Measurements from ENCODE around the gene NCOA4. TPM values are rescaled to one million over a fixed set of nuclear protein-coding genes. Genes with fewer than 3 reads are reported as not detected.

Gene NCOA4
- total and polyA plus RNA-seq, 2 donors (not counting 3 experiments of a cell fraction or from before 2014, with no cell fraction given): 62.1 to 127 TPM

GRCh38 chr10:46028584-46029460, 1.6 kb downstream of the NCOA4 start:
- peak overlapping the region; percentile 92 for H3K9ac ChIP-seq (replicated peaks; ENCODE audit: extremely low read depth, insufficient read depth, low read length)
- H3K4me2 ChIP-seq (ENCODE audit: insufficient read depth, low read length): peak overlapping the region; percentile 98
- H3K4me1 ChIP-seq (ENCODE audit: control insufficient read depth, extremely low read depth, insufficient read depth, low read length): peaks cover 33% of the 10 kb centered on the region
- no peaks in the 10 kb centered on the region for H3K27me3 ChIP-seq (ENCODE audit: control insufficient read depth in 2 of 2, insufficient read depth in 2 of 2, low read length in 2 of 2)
- BruUV-seq (replicated peaks): no TSS peak
- H4K20me1 ChIP-seq (replicated peaks; ENCODE audit: control insufficient read depth, extremely low read depth, insufficient read depth, low read length): peaks cover 2% of the 10 kb centered on the region
- peak; percentile 76 for DNase-seq (ENCODE audit: low read depth, low spot score)
- H3K4me3 ChIP-seq (replicated peaks in 1 of 3; ENCODE audit: insufficient read depth in 1 of 3, low read depth in 1 of 3, low read length in 3 of 3): peak overlapping the region; percentile 75 to 94 (median 85)
- H3K9me3 ChIP-seq (replicated peaks; ENCODE audit: control insufficient read depth, insufficient read depth, low read length): no peaks in the 10 kb centered on the region
- H3K9me1 ChIP-seq (replicated peaks; ENCODE audit: control insufficient read depth, extremely low read depth, insufficient read depth, low read length): no peaks in the 10 kb centered on the region
- ChIA-PET POLR2A (interaction anchor here (1.5 kb wide), 1 partner anchor 10 kb away, joined by 3 read pairs; no protein-coding TSS in a partner anchor), CTCF (interaction anchor here (0.6 to 2.7 kb wide), 11 partner anchors 9 to 779 kb away, joined by 3 to 15 read pairs (median 7); no protein-coding TSS in a partner anchor)
- H3K27ac ChIP-seq (ENCODE audit: insufficient read depth, low read depth, low read length): peak overlapping the region; percentile 71
- H3K36me3 ChIP-seq (ENCODE audit: control insufficient read depth in 2 of 2, extremely low read depth in 1 of 2, insufficient read depth in 2 of 2, low read length in 2 of 2): peaks cover 2 to 3% of the 10 kb centered on the region in 2 experiments
- FAIRE-seq: no peak
- H3K79me2 ChIP-seq (ENCODE audit: control insufficient read depth, insufficient read depth, low read length): peaks cover 63% of the 10 kb centered on the region
- TF ChIP-seq POLR2A (IDR thresholded peaks at IDR 0.05; ENCODE audit: low read depth, low read length) (no peak), MYC (IDR thresholded peaks at IDR 0.05; ENCODE audit: low read depth, low read length) (no peak), CTCF (IDR thresholded peaks at IDR 0.05; ENCODE audit: extremely low read depth in 1 of 2, insufficient read depth in 1 of 2, low read depth in 1 of 2, low read length in 2 of 2) (peak; percentile 41 to 62)
- intact Hi-C loops (cut with micrococcal nuclease): loop anchor here (1.0 to 10.0 kb wide), 3 partner anchors 46 to 1024 kb away; partner anchors contain the start of gene ZNF22
- dilution Hi-C loops (cut with MboI; ENCODE audit: extremely low pct_ligation_motif_present, low sequenced_read_pairs): no loop called here
- no peak overlapping the region for H2AFZ ChIP-seq (ENCODE audit: low read depth, low read length)

GRCh38 chr10:46026106-46026505, 4.3 kb downstream of the NCOA4 start:
- Histone ChIP-seq H3K4me2 (ENCODE audit: insufficient read depth, low read length) (no peak overlapping the region), H3K27ac (ENCODE audit: insufficient read depth, low read depth, low read length) (no peak overlapping the region), H3K9me1 (replicated peaks; ENCODE audit: control insufficient read depth, extremely low read depth, insufficient read depth, low read length) (no peaks in the 10 kb centered on the region), H3K36me3 (ENCODE audit: control insufficient read depth in 2 of 2, extremely low read depth in 1 of 2, insufficient read depth in 2 of 2, low read length in 2 of 2) (peaks cover 2 to 3% of the 10 kb centered on the region in 2 experiments), H3K9ac (replicated peaks; ENCODE audit: extremely low read depth, insufficient read depth, low read length) (no peak overlapping the region), H3K4me1 (ENCODE audit: control insufficient read depth, extremely low read depth, insufficient read depth, low read length) (peaks cover 38% of the 10 kb centered on the region), H3K79me2 (ENCODE audit: control insufficient read depth, insufficient read depth, low read length) (peaks cover 85% of the 10 kb centered on the region), H3K27me3 (ENCODE audit: control insufficient read depth in 2 of 2, insufficient read depth in 2 of 2, low read length in 2 of 2) (no peaks in the 10 kb centered on the region), H3K4me3 (replicated peaks in 1 of 3; ENCODE audit: insufficient read depth in 1 of 3, low read depth in 1 of 3, low read length in 3 of 3) (no peak overlapping the region), H4K20me1 (replicated peaks; ENCODE audit: control insufficient read depth, extremely low read depth, insufficient read depth, low read length) (peaks cover 2% of the 10 kb centered on the region), H2AFZ (ENCODE audit: low read depth, low read length) (no peak overlapping the region), H3K9me3 (replicated peaks; ENCODE audit: control insufficient read depth, insufficient read depth, low read length) (no peaks in the 10 kb centered on the region)
- TF ChIP-seq POLR2AphosphoS5 (IDR thresholded peaks at IDR 0.05; ENCODE audit: insufficient read depth, low read depth, low read length): no peak
- TF ChIP-seq MYC (IDR thresholded peaks at IDR 0.05; ENCODE audit: low read depth, low read length): no peak
- TF ChIP-seq POLR2A (IDR thresholded peaks at IDR 0.05; ENCODE audit: low read depth, low read length): no peak
- no peak for TF ChIP-seq CTCF (IDR thresholded peaks at IDR 0.05; ENCODE audit: extremely low read depth in 1 of 2, insufficient read depth in 1 of 2, low read depth in 1 of 2, low read length in 2 of 2)
- no peak for TF ChIP-seq EZH2 (IDR thresholded peaks at IDR 0.05; ENCODE audit: borderline replicate concordance, low read depth, low read length, severe bottlenecking)
- TF ChIP-seq JUN (IDR thresholded peaks at IDR 0.05; ENCODE audit: borderline replicate concordance, insufficient read depth, insufficient read length, low read depth): no peak
- TF ChIP-seq MAX (IDR thresholded peaks at IDR 0.05; ENCODE audit: insufficient read depth, insufficient read length): no peak
- TF ChIP-seq GATA2 (IDR thresholded peaks at IDR 0.05; ENCODE audit: insufficient read depth, insufficient read length, low read depth, low read length): no peak
- no peak for TF ChIP-seq FOS (IDR thresholded peaks at IDR 0.05; ENCODE audit: borderline replicate concordance, insufficient read depth, low read length)
- FAIRE-seq (no peak), DNase-seq (ENCODE audit: low read depth, low spot score) (no peak)
- POLR2A ChIA-PET: no interaction called here
- CTCF ChIA-PET: no interaction called here
- dilution Hi-C loops (cut with MboI; ENCODE audit: extremely low pct_ligation_motif_present, low sequenced_read_pairs) (no loop called here), intact Hi-C loops (cut with micrococcal nuclease) (loop anchor here (10.0 kb wide), 1 partner anchor 1021 kb away; the partner anchor contains the start of gene ZNF22)
- no TSS peak for BruUV-seq (replicated peaks)

Measured in endothelial cell of umbilical vein (primary cell).